IPS-20b (cell line): ENCODE results near the gene MAP2K2.

ENCODE experiments used
- H3K27ac ChIP-seq: one replicate; pipeline ENCODE4 v1.5.1; 2013; ENCODE audit warnings: low read length
- H3K27me3 ChIP-seq: 2 replicates; pipeline ENCODE4 v1.6.1; 2013; ENCODE audit warnings: mild to moderate bottlenecking, low read length, inconsistent platforms; ENCODE audit not compliant: insufficient read depth
- H3K36me3 ChIP-seq: 2 replicates; pipeline ENCODE4 v1.6.1; 2013; ENCODE audit warnings: low read depth, mild to moderate bottlenecking, inconsistent platforms, low read length, moderate library complexity; ENCODE audit not compliant: insufficient read depth
- H3K4me1 ChIP-seq: 2 replicates; pipeline ENCODE4 v1.6.1; 2013; ENCODE audit warnings: mild to moderate bottlenecking, control low read depth, inconsistent platforms, low read length, moderate library complexity; ENCODE audit not compliant: insufficient read depth
- H3K4me3 ChIP-seq: 2 replicates; pipeline ENCODE4 v1.5.1; 2013; ENCODE audit warnings: mild to moderate bottlenecking, low read length, inconsistent platforms
- H3K9ac ChIP-seq: 2 replicates; pipeline ENCODE4 v1.6.1; 2013; ENCODE audit warnings: low read depth, mild to moderate bottlenecking, inconsistent platforms, low read length, moderate library complexity
- H3K9me3 ChIP-seq: 2 replicates; pipeline ENCODE4 v1.6.1; 2013; ENCODE audit warnings: mild to moderate bottlenecking, low read depth, low read length, inconsistent platforms; ENCODE audit not compliant: insufficient read depth

MAP2K2 gene

GRCh38 chr19:4083677-4084546 lies 40.0 kb downstream of the MAP2K2 start:
- H3K4me1 ChIP-seq, result no peaks in the 10 kb centered on the region; the same call in 1 of the 2 replicates
- 0 out of 2 replicates have a peak, but pooled peaks cover 2% of the 10 kb centered on the region for H3K36me3 ChIP-seq
- no peak overlapping the region for H3K9ac ChIP-seq
- H3K4me3 ChIP-seq, result no peak overlapping the region
- H3K27me3 ChIP-seq, result no peaks in the 10 kb centered on the region
- H3K27ac ChIP-seq, result no peak overlapping the region
- H3K9me3 ChIP-seq, result no peaks in the 10 kb centered on the region

- no peaks in the 10 kb centered on the region for H3K27me3 ChIP-seq
- H3K9ac ChIP-seq, result no peak overlapping the region
- no peak overlapping the region for H3K27ac ChIP-seq
- no peaks in the 10 kb centered on the region for H3K36me3 ChIP-seq
- peaks cover 5% of the 10 kb centered on the region; the same call in 1 of the 2 replicates for H3K4me1 ChIP-seq
- no peaks in the 10 kb centered on the region for H3K9me3 ChIP-seq
- no peak overlapping the region for H3K4me3 ChIP-seq
Observed at GRCh38 chr19:4082172-4082571, 41.8 kb downstream of the MAP2K2 start.

GRCh38 chr19:4081441-4082129 lies 42.3 kb downstream of the MAP2K2 start:
- Histone ChIP-seq H3K9me3 (no peaks in the 10 kb centered on the region), H3K36me3 (no peaks in the 10 kb centered on the region), H3K27ac (no peak overlapping the region), H3K4me1 (peaks cover 5% of the 10 kb centered on the region; the same call in 1 of the 2 replicates), H3K4me3 (no peak overlapping the region), H3K9ac (no peak overlapping the region), H3K27me3 (no peaks in the 10 kb centered on the region)

- Histone ChIP-seq H3K4me1 (peaks cover 5% of the 10 kb centered on the region; the same call in 1 of the 2 replicates), H3K4me3 (no peak overlapping the region), H3K36me3 (no peaks in the 10 kb centered on the region), H3K9ac (no peak overlapping the region), H3K27ac (no peak overlapping the region), H3K27me3 (no peaks in the 10 kb centered on the region), H3K9me3 (no peaks in the 10 kb centered on the region)
Observed at GRCh38 chr19:4080473-4080872, 43.4 kb downstream of the MAP2K2 start.

GRCh38 chr19:4077800-4078684 lies 45.9 kb downstream of the MAP2K2 start:
- Histone ChIP-seq H3K4me3 (no peak overlapping the region), H3K9me3 (no peaks in the 10 kb centered on the region), H3K4me1 (peaks cover 5% of the 10 kb centered on the region; the same call in 1 of the 2 replicates), H3K36me3 (no peaks in the 10 kb centered on the region), H3K27ac (no peak overlapping the region), H3K27me3 (no peaks in the 10 kb centered on the region), H3K9ac (no peak overlapping the region; the same call in 1 of the 2 replicates)

GRCh38 chr19:4077007-4077374 lies 46.9 kb downstream of the MAP2K2 start:
- Histone ChIP-seq H3K4me3 (no peak overlapping the region), H3K9ac (no peak overlapping the region; the same call in 1 of the 2 replicates), H3K27me3 (no peaks in the 10 kb centered on the region), H3K36me3 (no peaks in the 10 kb centered on the region), H3K4me1 (peaks cover 5% of the 10 kb centered on the region; the same call in 1 of the 2 replicates), H3K27ac (no peak overlapping the region), H3K9me3 (no peaks in the 10 kb centered on the region)

- H3K4me1 ChIP-seq, result peaks cover 5% of the 10 kb centered on the region; the same call in 1 of the 2 replicates
- no peaks in the 10 kb centered on the region for H3K27me3 ChIP-seq
- no peaks in the 10 kb centered on the region for H3K36me3 ChIP-seq
- H3K9me3 ChIP-seq, result no peaks in the 10 kb centered on the region
- H3K27ac ChIP-seq, result no peak overlapping the region
- no peak overlapping the region for H3K9ac ChIP-seq
- H3K4me3 ChIP-seq, result no peak overlapping the region
Observed at GRCh38 chr19:4075373-4075772, 48.5 kb downstream of the MAP2K2 start.

GRCh38 chr19:4071610-4072009 lies 52.3 kb downstream of the MAP2K2 start:
- Histone ChIP-seq H3K36me3 (no peaks in the 10 kb centered on the region), H3K9me3 (no peaks in the 10 kb centered on the region), H3K9ac (no peak overlapping the region), H3K27ac (no peak overlapping the region), H3K4me1 (no peaks in the 10 kb centered on the region), H3K4me3 (no peak overlapping the region), H3K27me3 (peaks cover 30% of the 10 kb centered on the region)

- Histone ChIP-seq H3K36me3 (no peaks in the 10 kb centered on the region), H3K27me3 (peaks cover 30% of the 10 kb centered on the region), H3K9ac (no peak overlapping the region), H3K4me1 (no peaks in the 10 kb centered on the region), H3K9me3 (no peaks in the 10 kb centered on the region), H3K27ac (no peak overlapping the region), H3K4me3 (no peak overlapping the region)
Observed at GRCh38 chr19:4069331-4069959, 54.5 kb downstream of the MAP2K2 start.

GRCh38 chr19:4068047-4068966 lies 55.6 kb downstream of the MAP2K2 start:
- no peaks in the 10 kb centered on the region for H3K9me3 ChIP-seq
- H3K27ac ChIP-seq, result no peak overlapping the region
- peaks cover 30% of the 10 kb centered on the region for H3K27me3 ChIP-seq
- H3K9ac ChIP-seq, result no peak overlapping the region
- no peaks in the 10 kb centered on the region for H3K36me3 ChIP-seq
- no peak overlapping the region for H3K4me3 ChIP-seq
- no peaks in the 10 kb centered on the region for H3K4me1 ChIP-seq
